NOMO-1 treated with dmso at 0.1 percent for 144 hours (cell line): ENCODE data around the gene PRRT1.
"Not testable (repeated sequence)": the region's sequence is repeated elsewhere in the genome, so short reads cannot be mapped to it uniquely, and the experiment has no call there.

Source experiments
- DNase-seq: peaks from one replicate; lab custom pipeline; 2025; ENCODE audit not compliant: unreplicated experiment; lab: John Stamatoyannopoulos, UW

The PRRT1 gene

DNA sequence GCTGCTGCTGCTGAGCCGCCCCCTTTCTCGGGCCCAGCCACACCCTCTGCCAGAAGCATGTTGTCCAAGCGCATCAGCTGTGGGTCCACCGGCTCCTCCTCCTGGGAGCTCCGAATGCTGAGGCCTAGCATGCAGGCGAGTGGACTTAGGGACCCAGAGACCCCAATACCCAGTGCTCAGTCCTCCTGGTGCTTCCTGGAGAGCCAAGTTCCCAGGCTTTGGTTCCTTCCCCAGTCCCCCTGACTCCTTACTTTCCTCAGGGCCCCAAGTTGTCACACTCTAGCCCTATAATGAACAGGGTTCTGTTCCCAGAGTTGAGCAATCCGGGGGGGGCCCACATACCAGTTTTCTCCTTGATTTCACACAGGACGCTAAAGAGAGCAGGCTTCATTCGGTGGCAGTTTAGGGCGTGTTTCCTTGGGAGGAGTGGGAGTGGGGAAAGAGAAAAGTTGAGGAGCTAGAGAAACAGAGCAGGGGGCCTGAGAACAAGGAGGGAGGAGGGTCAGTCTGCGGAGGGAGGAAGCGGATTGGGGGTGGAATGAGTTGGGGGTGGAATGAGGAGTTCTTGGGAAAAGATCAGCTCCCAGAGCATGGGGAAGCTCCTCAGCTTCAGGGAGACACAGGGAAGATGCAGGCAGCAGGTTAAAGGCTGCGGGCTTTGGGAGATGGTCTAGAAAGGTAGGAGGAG lies 36.8 kb upstream of the PRRT1 start:
- no peak for DNase-seq

GRCh38 chr6:32187725-32188380 lies 36.1 kb upstream of the PRRT1 start:
- DNase-seq = not testable (repeated sequence)

- DNase-seq = no peak
Observed at GRCh38 chr6:32187009-32187709, 35.4 kb upstream of the PRRT1 start.

DNA sequence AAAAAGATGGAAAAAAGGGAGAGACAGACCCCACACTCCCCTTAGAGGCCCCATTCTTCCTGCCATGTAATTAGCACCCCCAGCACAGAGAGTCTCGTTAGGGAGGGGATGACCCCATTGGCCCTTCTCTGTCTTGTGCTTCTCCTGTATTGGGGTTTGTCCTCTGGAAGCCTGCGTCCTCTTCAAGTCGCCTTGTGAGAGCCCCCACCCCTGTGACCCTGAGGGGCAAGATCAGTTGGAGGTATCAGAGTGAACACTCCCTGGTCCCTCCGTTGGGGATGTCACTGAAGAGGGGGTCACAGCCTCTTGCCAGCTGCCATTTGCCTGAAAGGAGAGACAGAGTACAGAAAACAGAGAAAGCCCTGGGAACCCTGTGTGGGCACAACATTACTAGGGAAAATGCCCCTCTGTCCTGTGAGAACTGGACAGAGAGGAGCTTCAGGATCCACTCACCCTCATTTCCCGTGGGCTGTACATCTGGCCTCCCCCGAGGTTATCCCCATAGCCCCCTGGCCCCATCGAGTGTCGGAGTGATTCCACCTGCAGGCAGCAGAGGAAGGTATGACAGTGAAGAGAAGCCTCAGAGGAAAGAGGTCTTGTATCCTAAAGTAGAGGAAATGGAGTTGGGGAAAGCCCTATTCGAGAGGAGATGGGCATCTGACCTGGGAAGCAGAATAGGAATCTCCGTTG lies 34.6 kb upstream of the PRRT1 start:
- not testable (repeated sequence) for DNase-seq

DNA sequence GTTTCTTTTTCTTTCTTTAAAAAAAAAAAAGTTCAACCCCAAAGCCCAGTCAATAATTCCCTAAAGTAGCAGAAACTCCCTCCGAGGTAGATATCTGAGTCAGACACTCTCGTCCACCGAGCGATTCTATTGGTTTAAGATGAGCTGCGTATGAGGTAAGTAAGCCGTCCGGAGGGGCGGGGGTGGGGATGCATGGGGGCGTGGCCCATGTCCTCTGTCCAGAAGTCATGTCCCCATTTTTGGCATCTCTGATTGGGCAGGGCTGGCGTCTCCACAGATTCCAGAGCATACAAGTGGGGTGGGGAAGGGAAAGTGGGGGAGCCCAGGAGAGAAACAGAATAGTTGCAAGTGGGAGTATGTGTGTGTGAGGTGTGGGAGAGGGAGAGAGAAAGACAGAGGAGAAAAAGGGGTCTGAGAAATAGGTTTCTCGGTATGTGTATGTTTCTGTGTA lies 34.0 kb upstream of the PRRT1 start:
- not testable (repeated sequence) for DNase-seq

DNA sequence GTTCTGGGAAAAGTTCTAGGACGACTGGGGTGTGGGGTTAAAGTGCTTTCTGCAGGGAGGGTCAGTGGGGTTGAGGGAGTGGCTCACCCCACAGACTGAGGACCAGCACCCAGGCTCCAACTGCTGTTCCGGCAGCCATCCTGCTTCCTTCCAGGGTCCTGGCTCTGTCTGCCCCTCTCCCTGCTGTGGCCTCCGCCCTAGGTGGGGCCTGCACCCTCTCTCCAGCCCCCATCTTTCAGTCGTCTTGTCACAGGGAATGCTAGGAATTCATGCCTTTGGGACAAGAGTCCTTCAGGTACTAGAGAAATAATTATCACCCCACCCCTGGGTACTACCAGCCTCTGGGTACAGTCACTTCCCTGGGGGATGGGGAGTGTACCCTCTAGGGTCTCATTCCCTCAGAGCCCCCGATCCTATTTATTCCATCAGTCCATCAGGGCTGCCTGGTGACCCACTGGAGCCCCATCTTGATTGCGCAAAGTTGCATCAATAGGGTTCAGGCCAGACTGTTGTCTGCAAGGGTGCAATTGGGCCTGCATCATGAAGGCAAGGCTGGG lies 32.4 kb upstream of the PRRT1 start, which contains the start of gene AGER:
Gene AGER, minus strand, starts transcription at position 170 of the 557 bp plus-strand sequence. Its CDS starts 31 bp downstream, at position 139.
- no peak for DNase-seq

DNA sequence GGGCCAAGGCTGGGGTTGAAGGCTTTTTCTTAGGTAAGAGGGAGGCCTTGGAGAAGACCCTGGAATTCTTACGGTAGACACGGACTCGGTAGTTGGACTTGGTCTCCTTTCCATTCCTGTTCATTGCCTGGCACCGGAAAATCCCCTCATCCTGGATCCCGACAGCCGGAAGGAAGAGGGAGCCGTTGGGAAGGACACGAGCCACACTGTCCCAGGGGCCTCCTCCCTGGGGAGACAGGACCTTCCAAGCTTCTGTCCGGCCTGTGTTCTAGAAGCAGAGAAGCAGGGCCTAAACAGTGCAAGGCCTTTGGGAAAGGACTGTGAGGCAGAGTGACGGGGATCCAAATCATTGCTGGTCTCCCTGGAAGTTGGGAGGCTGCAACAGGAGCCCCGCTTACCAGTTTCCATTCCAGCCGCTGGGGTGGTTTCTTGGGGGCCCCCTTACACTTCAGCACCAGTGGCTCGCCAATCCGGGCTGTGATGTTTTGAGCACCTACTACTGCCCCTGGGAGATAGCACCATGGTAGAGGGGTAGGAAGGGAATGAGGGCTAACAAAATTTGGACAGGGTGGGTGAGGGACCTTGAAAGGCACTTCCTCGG lies 31.8 kb upstream of the PRRT1 start:
- no peak for DNase-seq

GRCh38 chr6:32183030-32183429 lies 31.3 kb upstream of the PRRT1 start:
- no peak for DNase-seq

GRCh38 chr6:32182555-32182981 lies 30.8 kb upstream of the PRRT1 start:
- no peak for DNase-seq

GRCh38 chr6:32181915-32182529 lies 30.3 kb upstream of the PRRT1 start:
- DNase-seq = no peak

- no peak for DNase-seq
Observed at GRCh38 chr6:32181148-32181702, 29.5 kb upstream of the PRRT1 start.

DNA sequence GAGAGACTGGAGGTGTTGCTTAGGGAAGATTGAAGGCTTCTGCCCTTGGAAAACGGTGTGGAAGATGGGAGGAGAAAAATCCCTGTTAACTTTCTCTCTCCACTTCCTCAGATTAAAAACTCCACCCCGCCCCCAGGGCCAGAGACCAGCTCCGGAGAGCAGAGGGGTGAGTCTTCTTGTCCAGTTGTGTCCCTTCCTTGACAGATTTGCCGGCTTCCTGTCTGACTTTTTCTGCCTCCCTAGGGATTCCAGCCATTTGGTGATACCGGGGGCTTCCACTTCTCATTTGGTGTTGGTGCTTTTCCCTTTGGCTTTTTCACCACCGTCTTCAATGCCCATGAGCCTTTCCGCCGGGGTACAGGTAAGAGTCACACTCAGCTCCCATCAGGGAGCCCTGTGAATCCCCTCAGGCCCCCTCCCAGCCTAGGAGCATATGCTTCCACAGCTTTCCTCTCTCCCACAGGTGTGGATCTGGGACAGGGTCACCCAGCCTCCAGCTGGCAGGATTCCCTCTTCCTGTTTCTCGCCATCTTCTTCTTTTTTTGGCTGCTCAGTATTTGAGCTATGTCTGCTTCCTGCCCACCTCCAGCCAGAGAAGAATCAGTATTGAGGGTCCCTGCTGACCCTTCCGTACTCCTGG lies 28.1 kb upstream of the PRRT1 start:
- DNase-seq = no peak

DNA sequence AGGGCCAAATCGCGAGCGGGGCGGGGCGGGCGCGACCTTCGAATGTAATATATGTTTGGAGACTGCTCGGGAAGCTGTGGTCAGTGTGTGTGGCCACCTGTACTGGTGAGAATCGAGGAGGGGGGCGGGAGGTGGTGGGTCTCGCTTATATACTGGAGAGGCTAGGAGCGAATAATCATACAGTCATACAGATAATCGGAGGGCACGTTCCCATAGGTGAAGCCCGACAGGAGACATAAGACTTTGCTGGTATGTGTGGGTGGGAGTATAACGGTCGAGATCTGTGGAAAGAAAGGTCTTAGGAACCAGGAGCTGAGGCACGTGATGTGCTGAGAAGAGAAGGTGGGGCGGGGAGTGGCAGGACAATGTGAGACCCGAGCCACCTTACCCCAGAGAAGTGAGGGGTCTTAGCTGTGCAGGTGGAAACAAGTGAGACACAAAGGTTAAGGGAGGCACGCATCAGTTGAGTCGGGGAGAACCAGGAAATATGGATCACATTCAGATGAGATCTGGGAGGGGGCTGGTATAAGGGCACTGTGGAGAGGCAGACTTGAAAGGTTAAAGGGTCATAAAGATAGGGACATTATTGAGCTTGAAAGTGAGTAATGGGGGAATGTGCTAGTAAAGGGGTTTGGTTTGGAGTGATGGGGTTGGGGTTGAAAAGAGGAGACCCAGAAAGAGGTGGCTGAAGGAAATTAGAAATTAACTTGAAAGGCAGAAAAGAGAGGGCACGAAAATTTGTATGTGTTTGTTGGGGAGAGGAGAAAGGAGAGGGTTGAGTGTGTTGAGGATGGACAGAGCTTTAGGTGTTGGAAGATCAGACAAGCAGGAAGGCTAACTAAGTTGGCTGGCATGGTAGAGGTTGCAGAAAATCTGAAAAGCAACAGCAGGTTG lies 27.1 kb upstream of the PRRT1 start:
- DNase-seq = no peak

- DNase-seq = peak; percentile 100
Observed at GRCh38 chr6:32177788-32178546, 26.2 kb upstream of the PRRT1 start, which contains the start of gene RNF5. Gene RNF5, plus strand, starts transcription at chr6:32178405. Its CDS starts 107 bp downstream, at chr6:32178512.

GRCh38 chr6:32177183-32177787 lies 25.5 kb upstream of the PRRT1 start:
- DNase-seq = no peak

DNA sequence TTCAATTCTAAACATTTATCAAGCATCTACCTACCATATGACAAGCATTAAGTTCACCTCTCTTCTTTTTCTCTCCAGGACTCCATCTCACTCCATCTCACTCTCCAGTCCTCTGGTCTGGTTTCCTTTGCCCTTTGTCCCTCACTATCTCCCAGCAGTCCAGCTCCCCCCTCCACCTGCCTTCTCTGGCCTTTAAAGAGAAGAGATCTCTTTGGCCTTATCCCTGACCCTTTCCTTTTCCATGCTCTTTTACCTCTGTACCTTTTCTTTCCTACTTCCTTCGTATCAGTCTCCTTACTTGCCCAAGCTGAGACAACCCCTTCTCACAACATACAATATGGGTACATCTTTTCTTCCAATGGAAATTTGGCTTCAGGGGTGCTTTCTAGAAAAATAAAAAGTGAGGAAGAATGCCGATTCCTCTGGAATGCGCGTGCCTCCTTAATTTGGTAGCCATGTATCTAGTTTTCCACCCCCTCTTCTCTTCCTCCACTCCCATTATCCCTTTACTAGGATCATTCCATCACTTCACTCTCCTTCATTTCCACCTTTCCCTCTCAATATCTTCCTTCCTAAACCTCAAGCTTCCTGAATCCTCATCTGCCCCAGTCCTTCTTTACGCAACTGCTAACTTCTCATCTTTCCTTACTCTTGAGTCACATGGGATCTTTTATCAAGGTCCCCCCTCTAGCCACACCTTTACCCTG lies 24.9 kb upstream of the PRRT1 start:
- DNase-seq = no peak
